Fibroblast of lung (primary cell): ENCODE measurements around the gene IMPG1.

Experiments
- EZH2 ChIP-seq: IDR thresholded peaks from 2 replicates; pipeline ENCODE4 v1.5.1; 2012; ENCODE audit warnings: low read length, control low read depth, mild to moderate bottlenecking; ENCODE audit errors: missing control alignments
- TF ChIP-seq, protein P1 (sequence below), 2 donors: IDR thresholded peaks in 1 of 2; conservative IDR thresholded peaks in 1 of 2; 1 replicate in 1 of 2; 2 replicates in 1 of 2; pipeline ENCODE4 v1.5.1; 2011 to 2012; ENCODE audit warnings: low read length in 2 of 2, control low read depth in 1 of 2, inconsistent platforms in 1 of 2, low read depth in 1 of 2, mild to moderate bottlenecking in 1 of 2

DNA sequence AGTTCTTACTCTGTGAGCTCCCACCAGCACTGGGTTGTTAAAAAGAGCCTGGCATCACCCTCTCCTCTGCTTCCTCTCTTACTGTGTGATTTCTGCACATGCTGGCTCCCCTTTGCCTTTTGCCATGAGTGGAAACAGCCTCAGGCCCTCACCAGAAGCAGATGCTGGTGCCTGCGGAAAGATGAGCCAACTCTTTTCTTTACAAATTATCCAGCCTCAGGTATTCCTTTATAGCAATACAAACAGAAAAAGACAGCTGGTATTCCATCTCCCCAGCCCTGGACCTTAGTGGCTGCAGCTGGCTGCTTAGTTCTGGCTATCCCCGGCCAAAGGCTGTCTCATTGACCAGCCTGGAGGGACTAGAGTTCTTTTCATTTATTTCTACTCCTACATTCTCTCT is 129.1 kb downstream of the IMPG1 start:
- TF ChIP-seq, protein P1, sequence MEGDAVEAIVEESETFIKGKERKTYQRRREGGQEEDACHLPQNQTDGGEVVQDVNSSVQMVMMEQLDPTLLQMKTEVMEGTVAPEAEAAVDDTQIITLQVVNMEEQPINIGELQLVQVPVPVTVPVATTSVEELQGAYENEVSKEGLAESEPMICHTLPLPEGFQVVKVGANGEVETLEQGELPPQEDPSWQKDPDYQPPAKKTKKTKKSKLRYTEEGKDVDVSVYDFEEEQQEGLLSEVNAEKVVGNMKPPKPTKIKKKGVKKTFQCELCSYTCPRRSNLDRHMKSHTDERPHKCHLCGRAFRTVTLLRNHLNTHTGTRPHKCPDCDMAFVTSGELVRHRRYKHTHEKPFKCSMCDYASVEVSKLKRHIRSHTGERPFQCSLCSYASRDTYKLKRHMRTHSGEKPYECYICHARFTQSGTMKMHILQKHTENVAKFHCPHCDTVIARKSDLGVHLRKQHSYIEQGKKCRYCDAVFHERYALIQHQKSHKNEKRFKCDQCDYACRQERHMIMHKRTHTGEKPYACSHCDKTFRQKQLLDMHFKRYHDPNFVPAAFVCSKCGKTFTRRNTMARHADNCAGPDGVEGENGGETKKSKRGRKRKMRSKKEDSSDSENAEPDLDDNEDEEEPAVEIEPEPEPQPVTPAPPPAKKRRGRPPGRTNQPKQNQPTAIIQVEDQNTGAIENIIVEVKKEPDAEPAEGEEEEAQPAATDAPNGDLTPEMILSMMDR (conservative IDR thresholded peaks at IDR 0.05 in 1 of 2, IDR thresholded peaks at IDR 0.05 in 1 of 2; ENCODE audit: low read depth in 1 of 2, low read length in 2 of 2), result no peak
- no peak for TF ChIP-seq EZH2
